WERI-Rb-1 (cell line): Measurements from ENCODE around the gene ITGA1.

ENCODE experiments used
- DNase-seq: peaks from one replicate; pipeline ENCODE4 v3.0.0-alpha.2; 2020
- H3K27ac ChIP-seq: fragments of 250-450 bp; sonication (Bioruptor Pico); 2 replicates; pipeline ENCODE4 v1.5.1; 2020; ENCODE audit warnings: mild to moderate bottlenecking, moderate library complexity
- H3K27me3 ChIP-seq: fragments of 250-450 bp; sonication (Bioruptor Pico); 2 replicates; pipeline ENCODE4 v1.5.1; 2021; ENCODE audit warnings: mild to moderate bottlenecking, low read depth, moderate library complexity; ENCODE audit not compliant: insufficient read depth, severe bottlenecking
- H3K36me3 ChIP-seq: fragments of 250-450 bp; sonication (Bioruptor Pico); 2 replicates; pipeline ENCODE4 v1.5.1; 2020; ENCODE audit warnings: mild to moderate bottlenecking, moderate library complexity
- H3K4me3 ChIP-seq: 2 replicates; pipeline ENCODE4 v1.5.1; 2011; ENCODE audit warnings: low read depth, mild to moderate bottlenecking, control low read depth, low read length
- H3K9me3 ChIP-seq: fragments of 250-450 bp; sonication (Bioruptor Pico); 2 replicates; pipeline ENCODE4 v1.5.1; 2021; ENCODE audit warnings: mild to moderate bottlenecking, moderate library complexity; ENCODE audit not compliant: severe bottlenecking
- TF ChIP-seq, protein P1 (sequence below): IDR thresholded peaks from 2 replicates; pipeline ENCODE4 v1.5.1; 2011; ENCODE audit warnings: low read depth, mild to moderate bottlenecking, control low read depth, inconsistent platforms, low read length

Gene ITGA1

DNA sequence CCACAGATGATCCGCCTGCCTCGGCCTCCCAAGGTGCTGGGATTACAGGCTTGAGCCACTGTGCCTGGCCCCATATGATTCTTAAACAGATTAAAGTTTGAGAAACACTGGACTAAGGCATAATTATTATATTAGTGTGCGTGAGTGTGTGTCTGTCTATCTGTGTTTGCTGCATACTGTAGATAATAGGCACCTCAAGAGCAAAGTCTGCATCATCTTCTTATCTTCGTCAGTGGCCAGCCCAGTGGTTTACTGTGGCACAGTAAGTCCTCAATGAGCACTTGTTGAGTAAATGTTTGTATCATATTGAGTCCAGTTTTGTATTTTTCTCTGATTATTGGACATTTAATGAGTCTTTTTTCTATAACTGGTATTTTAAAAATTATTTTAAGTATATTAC is 81.7 kb downstream of the ITGA1 start:
- TF ChIP-seq, protein P1, sequence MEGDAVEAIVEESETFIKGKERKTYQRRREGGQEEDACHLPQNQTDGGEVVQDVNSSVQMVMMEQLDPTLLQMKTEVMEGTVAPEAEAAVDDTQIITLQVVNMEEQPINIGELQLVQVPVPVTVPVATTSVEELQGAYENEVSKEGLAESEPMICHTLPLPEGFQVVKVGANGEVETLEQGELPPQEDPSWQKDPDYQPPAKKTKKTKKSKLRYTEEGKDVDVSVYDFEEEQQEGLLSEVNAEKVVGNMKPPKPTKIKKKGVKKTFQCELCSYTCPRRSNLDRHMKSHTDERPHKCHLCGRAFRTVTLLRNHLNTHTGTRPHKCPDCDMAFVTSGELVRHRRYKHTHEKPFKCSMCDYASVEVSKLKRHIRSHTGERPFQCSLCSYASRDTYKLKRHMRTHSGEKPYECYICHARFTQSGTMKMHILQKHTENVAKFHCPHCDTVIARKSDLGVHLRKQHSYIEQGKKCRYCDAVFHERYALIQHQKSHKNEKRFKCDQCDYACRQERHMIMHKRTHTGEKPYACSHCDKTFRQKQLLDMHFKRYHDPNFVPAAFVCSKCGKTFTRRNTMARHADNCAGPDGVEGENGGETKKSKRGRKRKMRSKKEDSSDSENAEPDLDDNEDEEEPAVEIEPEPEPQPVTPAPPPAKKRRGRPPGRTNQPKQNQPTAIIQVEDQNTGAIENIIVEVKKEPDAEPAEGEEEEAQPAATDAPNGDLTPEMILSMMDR: no peak
- Histone ChIP-seq H3K9me3 (no peaks in the 10 kb centered on the region), H3K36me3 (no peaks in the 10 kb centered on the region), H3K27ac (no peak overlapping the region), H3K4me3 (no peak overlapping the region), H3K27me3 (no peaks in the 10 kb centered on the region)
- no peak for DNase-seq

GRCh38 chr5:52870448-52870847 is 82.7 kb downstream of the ITGA1 start:
- no peaks in the 10 kb centered on the region for H3K27me3 ChIP-seq
- H3K9me3 ChIP-seq: no peaks in the 10 kb centered on the region
- no peak overlapping the region for H3K4me3 ChIP-seq
- H3K36me3 ChIP-seq: no peaks in the 10 kb centered on the region
- TF ChIP-seq, protein P1: no peak
- H3K27ac ChIP-seq: no peak overlapping the region
- DNase-seq: peak; percentile 36

- Histone ChIP-seq H3K9me3 (no peaks in the 10 kb centered on the region), H3K27ac (no peak overlapping the region), H3K27me3 (no peaks in the 10 kb centered on the region), H3K36me3 (no peaks in the 10 kb centered on the region), H3K4me3 (no peak overlapping the region)
- TF ChIP-seq, protein P1: no peak
- no peak for DNase-seq
Observed at GRCh38 chr5:52875827-52876226, 88.1 kb downstream of the ITGA1 start.

DNA sequence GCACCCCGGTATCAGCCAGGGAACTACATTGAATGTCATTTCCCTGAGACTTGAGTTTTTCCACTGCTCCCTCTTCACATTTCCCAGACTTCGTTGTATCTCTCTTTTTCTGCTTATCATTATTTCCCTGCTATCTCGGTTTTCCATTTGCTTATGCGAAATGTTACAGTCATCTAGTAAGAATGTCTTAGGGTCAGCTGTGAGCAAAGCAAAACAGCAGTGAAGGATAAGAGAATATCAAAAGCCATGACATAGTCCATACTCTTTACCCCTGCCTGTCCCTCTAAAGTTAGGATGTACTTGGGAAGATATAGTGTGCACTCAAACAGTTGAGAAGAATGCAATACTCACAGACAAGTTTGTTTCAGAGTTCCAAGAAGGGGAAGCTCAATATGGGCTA is 88.7 kb downstream of the ITGA1 start:
- H3K36me3 ChIP-seq: no peaks in the 10 kb centered on the region
- no peaks in the 10 kb centered on the region for H3K27me3 ChIP-seq
- no peak for DNase-seq
- H3K4me3 ChIP-seq: no peak overlapping the region
- no peak overlapping the region for H3K27ac ChIP-seq
- no peaks in the 10 kb centered on the region for H3K9me3 ChIP-seq
- TF ChIP-seq, protein P1: no peak

DNA sequence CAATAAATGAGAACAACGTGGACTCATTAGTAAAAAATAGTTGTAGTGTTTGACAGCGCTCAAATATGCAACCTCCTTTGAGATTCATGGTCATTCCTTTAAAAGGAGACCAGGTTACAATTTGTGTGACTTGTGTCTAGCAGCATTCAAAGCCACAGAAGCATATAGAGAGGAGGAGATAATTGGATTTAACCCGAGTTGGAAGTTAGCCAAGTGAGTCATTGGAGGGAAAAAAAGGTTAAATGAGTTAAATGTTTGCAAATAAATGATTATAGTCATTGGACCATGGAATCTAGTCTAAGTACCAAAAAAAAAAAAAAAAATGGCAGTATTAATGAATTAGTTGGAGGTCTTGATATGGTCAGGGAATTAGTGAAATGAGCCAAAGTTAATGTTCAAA is 90.9 kb downstream of the ITGA1 start:
- no peaks in the 10 kb centered on the region for H3K36me3 ChIP-seq
- DNase-seq: no peak
- no peaks in the 10 kb centered on the region for H3K27me3 ChIP-seq
- no peak overlapping the region for H3K27ac ChIP-seq
- no peaks in the 10 kb centered on the region for H3K9me3 ChIP-seq
- H3K4me3 ChIP-seq: no peak overlapping the region
- TF ChIP-seq, protein P1: no peak

DNA sequence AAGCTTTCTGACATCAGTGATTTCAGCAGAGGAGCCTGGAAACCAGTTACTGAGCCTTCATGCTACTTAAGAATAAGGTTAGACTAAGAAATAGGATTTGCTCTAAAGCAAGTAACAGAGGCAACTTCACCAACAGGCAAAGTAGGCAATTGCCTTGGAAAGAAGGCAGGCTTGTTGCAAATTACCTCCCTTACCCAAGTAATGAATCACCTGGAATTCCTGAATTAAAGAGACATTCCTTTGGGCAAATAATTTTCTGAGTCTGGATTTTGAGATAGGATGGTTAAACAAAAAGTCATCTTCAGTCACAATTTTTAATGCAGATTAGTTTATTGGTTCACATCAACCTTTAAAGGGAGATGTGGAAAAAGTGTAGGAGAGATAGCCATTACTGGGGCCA is 92.8 kb downstream of the ITGA1 start:
- Histone ChIP-seq H3K9me3 (no peaks in the 10 kb centered on the region), H3K27ac (no peak overlapping the region), H3K27me3 (no peaks in the 10 kb centered on the region), H3K4me3 (no peak overlapping the region), H3K36me3 (no peaks in the 10 kb centered on the region)
- DNase-seq: no peak
- TF ChIP-seq, protein P1: no peak
